Hematopoietic multipotent progenitor cell (in vitro differentiated cells): ENCODE data around the gene RSU1. TPM values are rescaled to one million over a fixed set of nuclear protein-coding genes. Genes with fewer than 3 reads are reported as not detected.
"Not testable (repeated sequence)": the region's sequence is repeated elsewhere in the genome, so short reads cannot be mapped to it uniquely, and the experiment has no call there.

Experiments
- DNase-seq, 3 donors: peaks; one replicate each; pipeline ENCODE4 v3.0.0-alpha.2; 2011 to 2015; ENCODE audit warnings: low read depth in 2 of 3, low spot score in 2 of 3
- total RNA-seq: library from RNA; depleted of rRNA; stranded (reverse); fragments of >200 nt; gene quantifications from one replicate; pipeline ENCODE4 v1.2.3, GENCODE V29; 2012

The RSU1 gene
- total RNA-seq, result 35.5 TPM

- DNase-seq, result peak; percentile 100
Measured at GRCh38 chr10:16817125-16818019, at the start of gene RSU1. Gene RSU1 (minus strand): TSS chr10:16817424. CDS start chr10:16817081, 343 bp downstream.

- no peak for DNase-seq
Measured at GRCh38 chr10:16866541-16867275, 49.5 kb upstream of the RSU1 start.

GRCh38 chr10:16865766-16866165 is 48.5 kb upstream of the RSU1 start:
- peak in 2 of 3 donors; percentile 15 to 66 for DNase-seq

- no peak for DNase-seq
Measured at GRCh38 chr10:16863766-16864165, 46.5 kb upstream of the RSU1 start.

GRCh38 chr10:16857419-16857818 is 40.2 kb upstream of the RSU1 start:
- DNase-seq, result no peak

- no peak for DNase-seq
Measured at GRCh38 chr10:16856567-16856966, 39.3 kb upstream of the RSU1 start.

- no peak for DNase-seq
Measured at GRCh38 chr10:16856092-16856491, 38.9 kb upstream of the RSU1 start.

- DNase-seq, result no peak
Measured at GRCh38 chr10:16854623-16855022, 37.4 kb upstream of the RSU1 start.

GRCh38 chr10:16853809-16854208 is 36.6 kb upstream of the RSU1 start:
- no peak for DNase-seq

GRCh38 chr10:16853201-16853600 is 36.0 kb upstream of the RSU1 start:
- DNase-seq, result peak in 2 of 3 donors; percentile 23 to 41

GRCh38 chr10:16852624-16853023 is 35.4 kb upstream of the RSU1 start:
- DNase-seq, result no peak

GRCh38 chr10:16848562-16849154 is 31.4 kb upstream of the RSU1 start:
- DNase-seq, result no peak

- no peak for DNase-seq
Measured at GRCh38 chr10:16847644-16848043, 30.4 kb upstream of the RSU1 start.

GRCh38 chr10:16845248-16845647 is 28.0 kb upstream of the RSU1 start:
- no peak for DNase-seq

GRCh38 chr10:16843252-16843870 is 26.1 kb upstream of the RSU1 start:
- DNase-seq, result peak; percentile 33 to 82 (median 47)

GRCh38 chr10:16835228-16835627 is 18.0 kb upstream of the RSU1 start:
- DNase-seq, result no peak

- DNase-seq, result peak in 1 of 3 donors; percentile 55
Measured at GRCh38 chr10:16832351-16833080, 15.3 kb upstream of the RSU1 start.

- DNase-seq, result no peak
Measured at GRCh38 chr10:16828701-16829175, 11.5 kb upstream of the RSU1 start.

- DNase-seq, result peak; percentile 58 to 91 (median 78)
Measured at GRCh38 chr10:16828114-16828568, 10.9 kb upstream of the RSU1 start.

- not testable (repeated sequence) for DNase-seq
Measured at GRCh38 chr10:16827474-16827873, 10.2 kb upstream of the RSU1 start.
